Ovary (tissue), 9 donors: Measurements from ENCODE around the gene VSIG10L. TPM values are rescaled to one million over a fixed set of nuclear protein-coding genes. Genes with fewer than 3 reads are reported as not detected.

Source experiments
- DNase-seq, 5 donors: peaks; one replicate each; pipeline ENCODE4 v3.0.0-alpha.2; 2019 to 2020
- H3K27ac ChIP-seq, 2 donors: fragments of 200-600 bp; one replicate each; pipeline versions ENCODE4 v1.5.1 to v1.8.0; 2019 to 2022
- H3K27me3 ChIP-seq: fragments of 200-600 bp; one replicate; pipeline ENCODE4 v1.8.0; 2022
- H3K36me3 ChIP-seq: fragments of 200-600 bp; sonication (generic); one replicate; pipeline ENCODE4 v1.5.1; 2019
- H3K4me1 ChIP-seq: one replicate; pipeline ENCODE4 v1.8.1; 2013; ENCODE audit warnings: mild to moderate bottlenecking, moderate library complexity; ENCODE audit not compliant: insufficient read depth
- H3K4me3 ChIP-seq: fragments of 200-600 bp; sonication (generic); one replicate; pipeline ENCODE4 v1.5.1; 2017
- H3K9me3 ChIP-seq, 2 donors: fragments of 200-600 bp in 1 of 2; sonication (generic) in 1 of 2; one replicate each; pipeline versions ENCODE4 v1.5.1 to v1.8.1; 2013 to 2019; ENCODE audit warnings: mild to moderate bottlenecking in 1 of 2, moderate library complexity in 1 of 2
- CTCF ChIP-seq, 3 donors: fragments of 450-650 bp in 2 of 3; fragments of 200-600 bp in 1 of 3; IDR thresholded peaks; one replicate each; pipeline versions ENCODE4 v1.5.1 to v1.8.0; 2016 to 2022; ENCODE audit warnings: antibody characterized with exemption in 3 of 3, mild to moderate bottlenecking in 1 of 3
- EP300 ChIP-seq: sonication (generic); formaldehyde crosslinking; IDR thresholded peaks from one replicate; pipeline ENCODE4 v1.6.1; 2017; ENCODE audit warnings: antibody characterized with exemption
- POLR2A ChIP-seq: fragments of 450-650 bp; IDR thresholded peaks from one replicate; pipeline ENCODE4 v1.6.1; 2017; ENCODE audit warnings: antibody characterized with exemption, mild to moderate bottlenecking, moderate library complexity
- WGBS, 3 donors: extraction: QIAGEN DNeasy Blood & Tissue Kit in 1 of 3; methylation state at CpG; one replicate each; pipeline versions ENCODE4 v1.1.5 to v1.1.7; 2013 to 2017; 5-methylcytosine and 5-hydroxymethylcytosine counted together
- intact Hi-C, 4 donors: fragments of 100-400 bp; cut with DNase I; formaldehyde crosslinking; loops; one replicate each; pipeline versions ENCODE4 v1.11.0 to v1.15.1; 2022 to 2023
- polyA plus RNA-seq, 2 donors: library from polyadenylated mRNA; stranded (reverse); fragments of 200-250 nt in 1 of 2; fragments of 350-450 nt in 1 of 2; fragmentation: Illumina TruSeq in 1 of 2; extraction: RNeasy Lipid Tissue Mini Kit (QIAGEN cat#74804) in 1 of 2; gene quantifications; one replicate each; pipeline ENCODE4 v1.2.3, GENCODE V29; 2013 to 2014
- total RNA-seq, 7 donors: library from RNA; depleted of rRNA in 2 of 7; stranded (reverse); fragments of >200 nt in 2 of 7; fragmentation: NEBNext Ultra II Directional in 3 of 7; extraction: Animal tissue kit (Norgen Biotek cat#: 25700) in 3 of 7; gene quantifications; one replicate each; pipeline versions ENCODE4 v1.1.0 to v1.2.4, GENCODE V29; 2016 to 2023
- donor health status: DM: no; HTN: no; CAD: no; lungs with moderate emphysema.
- donor health status: DM: no; HTN: no; CAD: no.
- donor health status: Bipolar disorder and iron deficiency.
- donor health status: DM: yes; HTN: yes; CAD: no.
- donor health status: DM: no; HTN: no; CAD: no.
- donor health status: DM: yes; HTN: yes; CAD: no.

VSIG10L gene
- total and polyA plus RNA-seq, 9 donors, result 1.8 to 8.1 (median 5.4) TPM

- Histone ChIP-seq H3K27me3 (no peaks in the 10 kb centered on the region), H3K27ac (peak overlapping the region; percentile 66 to 77), H3K4me3 (peak overlapping the region; percentile 80), H3K9me3 (no peaks in the 10 kb centered on the region), H3K4me1 (peaks cover 2% of the 10 kb centered on the region), H3K36me3 (no peaks in the 10 kb centered on the region)
- TF ChIP-seq EP300, result no peak
- peak; percentile 86 for TF ChIP-seq POLR2A
- TF ChIP-seq CTCF (IDR thresholded peaks at IDR 0.05), result peak in 2 of 3 donors; percentile 84 to 88
- WGBS, 3 donors, result 1 to 2% (median 1%) methylated on average over 68 to 107 of the region's 107 CpGs
- peak; percentile 99 for DNase-seq
- intact Hi-C loops, result loop anchor here in 3 of 4 donors (1.0 to 10.0 kb wide), 7 partner anchors 26 to 317 kb away; partner anchors contain the start of genes ETFB (in 2 of the 3) and C19orf84 (in 1 of the 3)
Observed at GRCh38 chr19:51339687-51340656, 2.0 kb downstream of the VSIG10L start.

DNA sequence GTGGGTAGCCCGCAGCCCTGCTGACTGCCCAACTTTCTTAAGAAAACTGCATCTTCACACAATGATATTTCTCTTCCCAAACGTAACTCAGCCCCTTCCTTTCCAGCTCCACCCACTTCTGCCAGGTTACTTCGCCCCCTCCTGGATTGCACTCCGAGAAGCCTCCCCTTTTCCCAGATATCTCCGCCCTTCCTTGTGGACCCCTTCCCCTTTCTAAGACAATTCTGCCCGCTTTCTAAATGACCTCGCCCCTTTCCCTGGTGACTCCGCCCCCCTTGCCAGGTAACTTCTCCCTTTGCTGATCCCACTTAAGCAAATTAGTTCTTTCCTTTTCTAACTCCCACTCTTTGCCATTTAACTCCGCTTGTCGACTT, 2.6 kb downstream of the VSIG10L start:
- H3K36me3 ChIP-seq, result no peaks in the 10 kb centered on the region
- peaks cover 2% of the 10 kb centered on the region for H3K4me1 ChIP-seq
- H3K4me3 ChIP-seq, result peak overlapping the region; percentile 80
- intact Hi-C loops, result loop anchor here in 3 of 4 donors (5.0 to 10.0 kb wide), 4 partner anchors 96 to 318 kb away; no protein-coding TSS in a partner anchor
- TF ChIP-seq POLR2A (no peak), EP300 (no peak), CTCF (IDR thresholded peaks at IDR 0.05) (no peak)
- DNase-seq, result no peak
- H3K27ac ChIP-seq, result peak overlapping the region in 1 of 2 donors; percentile 51
- no peaks in the 10 kb centered on the region for H3K27me3 ChIP-seq
- 1 to 2% (median 1%) methylated on average over 10 of the region's 10 CpGs for WGBS, 3 donors
- H3K9me3 ChIP-seq, result no peaks in the 10 kb centered on the region

GRCh38 chr19:51338563-51339312, 3.2 kb downstream of the VSIG10L start:
- peak; percentile 83 to 92 (median 89) for DNase-seq
- Histone ChIP-seq H3K27me3 (no peaks in the 10 kb centered on the region), H3K27ac (peak overlapping the region in 1 of 2 donors; percentile 61), H3K9me3 (no peaks in the 10 kb centered on the region), H3K4me3 (peak overlapping the region; percentile 80), H3K4me1 (peaks cover 2% of the 10 kb centered on the region), H3K36me3 (no peaks in the 10 kb centered on the region)
- intact Hi-C loops, result loop anchor here in 3 of 4 donors (5.0 to 10.0 kb wide), 4 partner anchors 96 to 319 kb away; no protein-coding TSS in a partner anchor
- TF ChIP-seq CTCF (IDR thresholded peaks at IDR 0.05), result peak; percentile 84 to 94 (median 90)
- no peak for TF ChIP-seq EP300
- 2 to 4% (median 3%) methylated on average over 35 to 43 of the region's 43 CpGs for WGBS, 3 donors
